Endothelial cell of umbilical vein (primary cell): ENCODE results near the gene VEGFA. TPM values are rescaled to one million over a fixed set of nuclear protein-coding genes. Genes with fewer than 3 reads are reported as not detected.
A peak's percentile ranks its signal among the peaks of the same experiment; 100 is the strongest.

ENCODE experiments used
- BruUV-seq: library from RNA; stranded (reverse); fragments of 400-500 nt; replicated peaks from 2 replicates; lab custom pipeline; 2021; lab: Mats Ljungman, UMichigan
- CTCF ChIA-PET: fragments of 300-600, 350-600 bp; sonication (Branson Sonifier 250); formaldehyde crosslinking; loops from one replicate; lab custom pipeline; 2021; ENCODE audit warnings: antibody characterized with exemption, inconsistent platforms; lab: Charles Lee
- POLR2A ChIA-PET: fragments of 300-600, 350-600 bp; sonication (Branson Sonifier 250); formaldehyde crosslinking; loops from one replicate; lab custom pipeline; 2021; ENCODE audit warnings: antibody characterized with exemption, inconsistent platforms; lab: Charles Lee
- DNase-seq: peaks from one replicate; pipeline ENCODE4 v3.0.0-alpha.2; 2011; ENCODE audit warnings: low read depth, low spot score
- FAIRE-seq: peaks from 2 replicates; lab custom pipeline; 2011; peaks lifted over from hg19 to GRCh38; lab: Jason Lieb, UNC
- H2AFZ ChIP-seq: 2 replicates; pipeline ENCODE4 v1.6.0; 2012; ENCODE audit warnings: low read depth, low read length, control low read depth, inconsistent platforms
- H3K27ac ChIP-seq: 2 replicates; pipeline ENCODE4 v1.5.1; 2011; ENCODE audit warnings: low read depth, mild to moderate bottlenecking, control low read depth, low read length, moderate library complexity; ENCODE audit not compliant: insufficient read depth
- H3K27me3 ChIP-seq, 2 experiments: 2 replicates each; pipeline versions ENCODE4 v1.6.0 to v1.6.1; 2011; ENCODE audit warnings: low read length in 2 of 2, mixed read lengths in 1 of 2; ENCODE audit not compliant: control insufficient read depth in 2 of 2, insufficient read depth in 2 of 2
- H3K36me3 ChIP-seq, 2 experiments: 2 replicates in 1 of 2; 3 replicates in 1 of 2; pipeline ENCODE4 v1.5.1; 2011; ENCODE audit warnings: low read length in 2 of 2, mild to moderate bottlenecking in 1 of 2, moderate library complexity in 1 of 2; ENCODE audit not compliant: control insufficient read depth in 2 of 2, insufficient read depth in 2 of 2; ENCODE audit errors: extremely low read depth in 1 of 2
- H3K4me1 ChIP-seq: 3 replicates; pipeline ENCODE4 v1.5.1; 2011; ENCODE audit warnings: mild to moderate bottlenecking, low read length; ENCODE audit not compliant: control insufficient read depth, insufficient read depth; ENCODE audit errors: extremely low read depth
- H3K4me2 ChIP-seq: 2 replicates; pipeline ENCODE4 v1.6.1; 2011; ENCODE audit warnings: low read length, control low read depth, mixed read lengths; ENCODE audit not compliant: insufficient read depth
- H3K4me3 ChIP-seq, 3 experiments: fragments of 200-600 bp in 1 of 3; sonication (generic), shearing (Covaris generic) in 1 of 3; replicated peaks in 1 of 3; 2 replicates each; pipeline ENCODE4 v1.5.1; 2011 to 2016; ENCODE audit warnings: control low read depth in 3 of 3, low read length in 3 of 3, mild to moderate bottlenecking in 2 of 3, inconsistent platforms in 1 of 3, low read depth in 1 of 3, moderate library complexity in 1 of 3; ENCODE audit not compliant: insufficient read depth in 1 of 3
- H3K79me2 ChIP-seq: 2 replicates; pipeline ENCODE4 v1.6.0; 2012; ENCODE audit warnings: low read length, inconsistent platforms; ENCODE audit not compliant: control insufficient read depth, insufficient read depth
- H3K9ac ChIP-seq: replicated peaks from 2 replicates; pipeline ENCODE3; 2011; ENCODE audit warnings: low read length, control low read depth; ENCODE audit not compliant: insufficient read depth; ENCODE audit errors: extremely low read depth
- H3K9me1 ChIP-seq: replicated peaks from 3 replicates; pipeline ENCODE4 v1.6.0; 2011; ENCODE audit warnings: mild to moderate bottlenecking, low read length; ENCODE audit not compliant: control insufficient read depth, insufficient read depth; ENCODE audit errors: extremely low read depth
- H3K9me3 ChIP-seq: replicated peaks from 2 replicates; pipeline ENCODE4 v1.5.1; 2012; ENCODE audit warnings: low read length, inconsistent platforms; ENCODE audit not compliant: control insufficient read depth, insufficient read depth
- H4K20me1 ChIP-seq: replicated peaks from 2 replicates; pipeline ENCODE3; 2011; ENCODE audit warnings: mild to moderate bottlenecking, low read length; ENCODE audit not compliant: control insufficient read depth, insufficient read depth; ENCODE audit errors: extremely low read depth
- CTCF ChIP-seq, 2 donors: IDR thresholded peaks; 1 replicate in 1 of 2; 2 replicates in 1 of 2; pipeline ENCODE4 v1.5.1; 2011; ENCODE audit warnings: low read length in 2 of 2, mild to moderate bottlenecking in 2 of 2, moderate library complexity in 2 of 2, control low read depth in 1 of 2, inconsistent platforms in 1 of 2, low read depth in 1 of 2; ENCODE audit not compliant: insufficient read depth in 1 of 2; ENCODE audit errors: extremely low read depth in 1 of 2
- EZH2 ChIP-seq: IDR thresholded peaks from 2 replicates; pipeline ENCODE4 v1.6.1; 2012; ENCODE audit warnings: borderline replicate concordance, low read depth, mild to moderate bottlenecking, moderate library complexity, low read length, inconsistent platforms; ENCODE audit not compliant: severe bottlenecking
- FOS ChIP-seq: IDR thresholded peaks from 2 replicates; pipeline ENCODE4 v1.6.1; 2011; ENCODE audit warnings: mild to moderate bottlenecking, low read length, moderate library complexity, borderline replicate concordance; ENCODE audit not compliant: insufficient read depth
- GATA2 ChIP-seq: IDR thresholded peaks from 2 replicates; pipeline ENCODE4 v1.7.0; 2011; ENCODE audit warnings: low read depth, mild to moderate bottlenecking, moderate library complexity, mixed read lengths, low read length; ENCODE audit not compliant: insufficient read length, insufficient read depth
- JUN ChIP-seq: IDR thresholded peaks from 2 replicates; pipeline ENCODE4 v1.6.1; 2011; ENCODE audit warnings: borderline replicate concordance, low read depth; ENCODE audit not compliant: insufficient read length, insufficient read depth
- MAX ChIP-seq: IDR thresholded peaks from 2 replicates; pipeline ENCODE4 v1.6.1; 2011; ENCODE audit not compliant: insufficient read depth, insufficient read length
- MYC ChIP-seq: IDR thresholded peaks from one replicate; pipeline ENCODE4 v1.6.1; 2011; ENCODE audit warnings: mild to moderate bottlenecking, low read depth, low read length
- POLR2A ChIP-seq: IDR thresholded peaks from 2 replicates; pipeline ENCODE4 v1.6.1; 2012; ENCODE audit warnings: low read depth, mild to moderate bottlenecking, control low read depth, low read length
- POLR2AphosphoS5 ChIP-seq: IDR thresholded peaks from 2 replicates; pipeline ENCODE4 v1.6.1; 2012; ENCODE audit warnings: low read depth, mild to moderate bottlenecking, control low read depth, low read length, moderate library complexity; ENCODE audit not compliant: insufficient read depth
- dilution Hi-C: fragments of 300-500 bp; cut with MboI; formaldehyde crosslinking; loops from one replicate; pipeline ENCODE4 v1.15.0; 2019; ENCODE audit warnings: low sequenced_read_pairs; ENCODE audit not compliant: extremely low pct_ligation_motif_present
- intact Hi-C: fragments of 100-400 bp; cut with micrococcal nuclease; formaldehyde crosslinking; loops from one replicate; pipeline ENCODE4 v1.10.0; 2022
- polyA plus RNA-seq, 4 experiments: library from polyadenylated mRNA; depleted of rRNA in 3 of 4; stranded (reverse) in 3 of 4; unstranded in 1 of 4; fragments of >200 nt; gene quantifications; 2 replicates each; pipeline versions ENCODE4 v1.2.1 to v1.2.3, GENCODE V29; 2011 to 2012; ENCODE audit warnings: missing spikeins in 1 of 4
- total RNA-seq: library from RNA; stranded (reverse); gene quantifications from 2 replicates; pipeline ENCODE4 v1.2.3, GENCODE V29; 2021

Gene VEGFA
- total and polyA plus RNA-seq, 2 donors (not counting 3 experiments of a cell fraction or from before 2014, with no cell fraction given): 18.1 to 19.9 TPM

- H4K20me1 ChIP-seq: no peaks in the 10 kb centered on the region
- H3K4me1 ChIP-seq: no peaks in the 10 kb centered on the region
- no peak overlapping the region for H3K4me2 ChIP-seq
- H3K4me3 ChIP-seq: no peak overlapping the region
- H2AFZ ChIP-seq: no peak overlapping the region
- H3K9me1 ChIP-seq: no peaks in the 10 kb centered on the region
- dilution Hi-C loops: no loop called here
- TF ChIP-seq EZH2: no peak
- TF ChIP-seq CTCF (IDR thresholded peaks at IDR 0.05; ENCODE audit: extremely low read depth in 1 of 2, insufficient read depth in 1 of 2, low read depth in 1 of 2, low read length in 2 of 2): no peak
- no peak for TF ChIP-seq POLR2AphosphoS5
- no peak for TF ChIP-seq JUN
- no peak for TF ChIP-seq MAX
- no peak for TF ChIP-seq GATA2
- no peak for TF ChIP-seq MYC
- TF ChIP-seq FOS: no peak
- no peak for TF ChIP-seq POLR2A
- no peak overlapping the region for H3K27ac ChIP-seq
- H3K9ac ChIP-seq: no peak overlapping the region
- H3K27me3 ChIP-seq: peaks cover 0 to 5% of the 10 kb centered on the region in 2 experiments
- CTCF ChIA-PET: no interaction called here
- FAIRE-seq (peak; percentile 8), DNase-seq (no peak)
- intact Hi-C loops: no loop called here
- H3K9me3 ChIP-seq: no peaks in the 10 kb centered on the region
- H3K36me3 ChIP-seq: no peaks in the 10 kb centered on the region
- POLR2A ChIA-PET: no interaction called here
- H3K79me2 ChIP-seq: no peaks in the 10 kb centered on the region
- BruUV-seq: no TSS peak
Observed at GRCh38 chr6:43800298-43800623, 30.2 kb downstream of the VEGFA start.
